ENCODE measurements around the gene MLEC.

Gene MLEC

GRCh38 chr12:120677765-120678473, 9.0 kb upstream of the MLEC start:
- H3K4me3 Mint-ChIP-seq, result no peak overlapping the region
- no peak overlapping the region for H3K27ac Mint-ChIP-seq
- no peaks in the 10 kb centered on the region for H3K36me3 Mint-ChIP-seq
- H3K4me1 Mint-ChIP-seq (ENCODE audit: low read depth), result peaks cover 2% of the 10 kb centered on the region
- no peaks in the 10 kb centered on the region for H3K9me3 Mint-ChIP-seq (ENCODE audit: low read depth)
- H3K27me3 Mint-ChIP-seq, result peaks cover 4% of the 10 kb centered on the region

GRCh38 chr12:120678572-120678971, 8.4 kb upstream of the MLEC start:
- Mint-ChIP-seq H3K4me3 (no peak overlapping the region), H3K4me1 (ENCODE audit: low read depth) (peaks cover 2% of the 10 kb centered on the region), H3K27ac (no peak overlapping the region), H3K27me3 (peaks cover 4% of the 10 kb centered on the region), H3K9me3 (ENCODE audit: low read depth) (no peaks in the 10 kb centered on the region), H3K36me3 (no peaks in the 10 kb centered on the region)

DNA sequence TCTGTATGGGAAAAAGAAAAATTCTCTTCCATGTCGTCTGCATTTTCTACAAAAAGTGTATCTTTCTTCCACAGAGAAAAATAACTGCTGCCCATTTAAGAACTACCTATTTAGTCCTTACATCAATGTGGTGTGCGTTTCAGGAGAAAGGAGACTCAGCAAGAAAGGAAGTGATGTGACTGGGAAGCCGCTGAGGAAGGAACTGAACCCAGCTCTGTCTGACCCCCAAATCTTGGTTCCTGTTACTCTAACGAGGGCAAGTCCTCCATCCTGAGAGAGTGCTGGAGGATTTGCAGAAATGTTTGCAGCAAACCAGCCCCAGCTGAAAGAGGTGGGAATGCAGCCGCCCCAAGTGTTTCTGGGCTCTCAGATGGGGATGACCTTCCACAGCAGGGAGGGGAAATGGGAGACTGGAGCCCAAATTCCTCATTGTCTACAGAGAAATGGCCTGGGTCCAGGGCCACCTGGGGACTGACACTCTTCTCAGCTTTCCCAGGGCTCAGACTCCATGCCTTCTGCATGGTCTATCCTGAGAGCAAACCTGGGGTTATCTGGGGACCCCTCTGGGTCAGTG, 6.7 kb upstream of the MLEC start:
- no peak overlapping the region for H3K4me3 Mint-ChIP-seq
- no peaks in the 10 kb centered on the region for H3K36me3 Mint-ChIP-seq
- peaks cover 2% of the 10 kb centered on the region for H3K4me1 Mint-ChIP-seq (ENCODE audit: low read depth)
- H3K9me3 Mint-ChIP-seq (ENCODE audit: low read depth), result no peaks in the 10 kb centered on the region
- H3K27ac Mint-ChIP-seq, result no peak overlapping the region
- H3K27me3 Mint-ChIP-seq, result peaks cover 3% of the 10 kb centered on the region

- peaks cover 17% of the 10 kb centered on the region for H3K4me1 Mint-ChIP-seq (ENCODE audit: low read depth)
- peak overlapping the region; percentile 35 for H3K4me3 Mint-ChIP-seq
- H3K27ac Mint-ChIP-seq, result no peak overlapping the region
- no peaks in the 10 kb centered on the region for H3K36me3 Mint-ChIP-seq
- no peaks in the 10 kb centered on the region for H3K27me3 Mint-ChIP-seq
- no peaks in the 10 kb centered on the region for H3K9me3 Mint-ChIP-seq (ENCODE audit: low read depth)
Measured at GRCh38 chr12:120684523-120684932, 2.4 kb upstream of the MLEC start.

DNA sequence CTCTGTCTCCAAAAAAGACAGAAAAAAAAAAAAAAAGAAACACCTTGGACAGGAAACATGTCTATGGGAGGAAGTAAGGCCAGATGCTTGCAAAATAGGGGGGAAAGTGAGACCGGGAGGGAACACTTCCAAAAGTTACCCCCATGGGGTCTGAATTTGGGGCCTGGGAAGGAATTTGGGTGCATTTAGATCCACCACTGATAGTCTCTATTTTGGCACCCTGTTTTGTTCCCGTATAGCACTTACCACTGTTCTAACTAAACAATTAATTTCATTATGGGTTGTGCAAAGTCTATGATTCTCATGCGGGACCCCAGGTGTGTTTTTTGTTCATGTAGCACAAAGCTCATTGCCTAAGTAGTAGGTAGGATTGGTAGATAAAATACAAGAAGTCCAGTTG, 1.4 kb upstream of the MLEC start:
- Mint-ChIP-seq H3K4me1 (ENCODE audit: low read depth) (peaks cover 25% of the 10 kb centered on the region), H3K36me3 (no peaks in the 10 kb centered on the region), H3K4me3 (peak overlapping the region; percentile 77), H3K27ac (no peak overlapping the region), H3K9me3 (ENCODE audit: low read depth) (no peaks in the 10 kb centered on the region), H3K27me3 (no peaks in the 10 kb centered on the region)

GRCh38 chr12:120686151-120686689, 729 bp upstream of the MLEC start:
- Mint-ChIP-seq H3K36me3 (no peaks in the 10 kb centered on the region), H3K4me1 (ENCODE audit: low read depth) (peaks cover 31% of the 10 kb centered on the region), H3K9me3 (ENCODE audit: low read depth) (no peaks in the 10 kb centered on the region), H3K27me3 (no peaks in the 10 kb centered on the region), H3K27ac (peak overlapping the region; percentile 91), H3K4me3 (peak overlapping the region; percentile 91)

DNA sequence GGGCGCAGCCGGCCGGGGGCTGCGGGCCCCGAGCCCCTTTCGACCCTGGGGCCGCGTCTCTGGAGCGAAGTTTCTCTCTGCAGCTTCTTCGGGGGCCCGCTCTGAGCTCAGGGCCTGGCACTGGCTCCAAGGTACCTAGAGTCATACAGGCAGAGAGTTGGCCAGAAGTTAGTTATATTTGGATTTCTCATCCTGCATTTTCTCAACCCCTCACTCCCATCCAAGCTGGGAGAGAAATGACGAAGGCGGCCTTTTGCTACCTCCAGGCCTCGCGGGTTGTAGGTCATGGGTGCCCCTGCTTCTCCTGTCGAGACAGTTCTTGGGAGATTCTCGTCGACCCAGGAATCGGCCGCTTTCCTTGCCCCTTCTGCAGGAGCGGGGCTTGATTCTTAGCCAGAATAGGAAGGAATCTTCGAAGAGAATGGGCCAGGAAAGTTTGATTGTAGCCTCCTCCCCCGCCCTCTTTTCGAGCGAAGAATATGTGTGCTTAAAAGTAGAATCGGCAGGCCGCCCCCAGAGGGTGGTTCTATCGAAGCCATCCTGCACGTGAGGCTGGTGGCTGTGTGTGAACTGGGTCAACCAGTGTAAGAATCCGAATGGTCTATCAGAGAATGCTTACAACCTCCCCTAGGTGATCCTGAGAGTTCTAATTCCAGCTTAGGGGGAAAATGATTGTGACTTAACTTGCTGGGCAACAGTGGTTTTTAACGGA, 785 bp downstream of the MLEC start:
- H3K27ac Mint-ChIP-seq, result peak overlapping the region; percentile 37
- H3K4me3 Mint-ChIP-seq, result peak overlapping the region; percentile 96
- no peaks in the 10 kb centered on the region for H3K9me3 Mint-ChIP-seq (ENCODE audit: low read depth)
- H3K36me3 Mint-ChIP-seq, result peaks cover 2% of the 10 kb centered on the region
- H3K27me3 Mint-ChIP-seq, result no peaks in the 10 kb centered on the region
- peaks cover 45% of the 10 kb centered on the region for H3K4me1 Mint-ChIP-seq (ENCODE audit: low read depth)

DNA sequence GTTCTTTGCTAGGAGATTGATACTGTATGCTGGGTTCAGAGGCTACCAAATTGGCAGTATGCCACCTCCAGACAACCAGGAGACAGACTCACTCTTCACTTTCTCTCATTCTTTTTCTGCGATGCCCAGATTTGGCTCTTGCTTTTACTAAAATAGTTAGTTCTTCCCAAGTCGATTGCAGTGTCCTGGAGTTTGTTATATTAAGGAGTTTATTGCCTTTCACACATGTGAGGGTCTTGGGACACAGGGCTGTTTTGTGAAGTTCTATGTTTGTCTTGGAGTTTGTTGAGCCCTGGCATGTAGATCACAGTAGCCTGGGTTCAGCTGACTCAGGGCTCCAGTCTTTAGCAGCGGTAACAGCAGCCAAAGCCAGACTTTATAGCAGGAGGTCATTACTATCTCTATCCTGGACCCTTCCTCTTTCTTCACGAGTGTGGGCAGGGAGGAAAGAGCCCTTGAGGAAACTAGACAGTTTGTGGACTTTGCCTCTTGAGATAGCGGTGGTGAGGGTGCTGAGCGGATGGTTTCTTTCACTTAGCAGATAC, 1.6 kb downstream of the MLEC start:
- peaks cover 50% of the 10 kb centered on the region for H3K4me1 Mint-ChIP-seq (ENCODE audit: low read depth)
- H3K27ac Mint-ChIP-seq, result peak overlapping the region; percentile 84
- H3K27me3 Mint-ChIP-seq, result no peaks in the 10 kb centered on the region
- no peaks in the 10 kb centered on the region for H3K9me3 Mint-ChIP-seq (ENCODE audit: low read depth)
- peak overlapping the region; percentile 96 for H3K4me3 Mint-ChIP-seq
- H3K36me3 Mint-ChIP-seq, result peaks cover 2% of the 10 kb centered on the region

DNA sequence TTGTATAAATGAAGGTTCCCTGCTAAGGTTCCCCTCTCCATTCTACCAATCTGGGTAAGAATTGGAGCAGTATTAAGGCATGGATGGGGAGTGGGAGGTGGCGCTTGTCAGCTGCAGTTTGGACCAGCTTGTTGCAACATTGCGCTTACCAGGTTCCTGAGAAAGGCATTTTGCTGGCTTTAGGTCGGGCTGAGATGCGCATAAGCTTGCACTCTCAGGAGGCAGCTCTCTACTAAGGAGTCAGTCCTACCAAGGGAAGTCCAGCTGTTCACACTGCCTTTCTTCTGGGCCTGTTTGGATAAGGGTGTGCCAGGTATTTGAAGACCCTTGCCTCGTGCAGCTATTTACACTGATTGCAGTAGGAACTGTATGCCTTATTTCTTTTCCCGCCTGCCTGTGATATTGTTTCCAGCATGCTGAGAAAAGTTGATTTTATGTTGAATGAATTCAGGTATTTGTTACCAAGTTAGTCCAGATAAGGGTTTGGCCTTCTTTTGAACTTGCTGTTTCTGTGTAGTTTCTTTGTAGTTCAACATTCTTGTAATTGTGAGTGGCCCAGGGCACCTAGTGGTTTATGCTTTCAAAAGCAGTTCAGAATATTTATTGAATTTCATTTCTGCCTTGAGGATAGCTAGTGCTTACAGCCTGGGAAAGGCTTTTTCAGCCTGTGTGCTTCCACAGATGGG, 2.6 kb downstream of the MLEC start:
- Mint-ChIP-seq H3K27ac (no peak overlapping the region), H3K27me3 (no peaks in the 10 kb centered on the region), H3K4me3 (peak overlapping the region; percentile 96), H3K4me1 (ENCODE audit: low read depth) (peaks cover 52% of the 10 kb centered on the region), H3K9me3 (ENCODE audit: low read depth) (no peaks in the 10 kb centered on the region), H3K36me3 (peaks cover 3% of the 10 kb centered on the region)

DNA sequence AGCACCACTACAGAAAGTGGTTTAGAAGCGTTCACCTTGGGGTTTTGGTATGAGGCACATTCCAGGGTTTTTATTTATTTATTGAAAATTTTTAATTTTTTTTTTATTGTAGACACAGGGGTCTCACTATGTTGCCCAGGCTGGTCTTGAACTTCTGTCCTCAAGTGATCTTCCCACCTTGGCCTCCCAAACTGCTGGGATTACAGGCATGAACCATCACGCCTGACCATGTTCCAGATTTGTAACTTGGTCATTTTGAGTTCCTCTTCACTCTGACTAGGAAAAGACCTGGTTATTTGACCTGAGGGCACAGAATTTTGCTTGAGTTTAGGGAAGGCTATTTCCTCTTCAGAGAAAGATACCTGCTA, 3.1 kb downstream of the MLEC start:
- H3K4me3 Mint-ChIP-seq, result no peak overlapping the region
- peaks cover 52% of the 10 kb centered on the region for H3K4me1 Mint-ChIP-seq (ENCODE audit: low read depth)
- peaks cover 8% of the 10 kb centered on the region for H3K36me3 Mint-ChIP-seq
- H3K9me3 Mint-ChIP-seq (ENCODE audit: low read depth), result no peaks in the 10 kb centered on the region
- H3K27ac Mint-ChIP-seq, result no peak overlapping the region
- H3K27me3 Mint-ChIP-seq, result no peaks in the 10 kb centered on the region

DNA sequence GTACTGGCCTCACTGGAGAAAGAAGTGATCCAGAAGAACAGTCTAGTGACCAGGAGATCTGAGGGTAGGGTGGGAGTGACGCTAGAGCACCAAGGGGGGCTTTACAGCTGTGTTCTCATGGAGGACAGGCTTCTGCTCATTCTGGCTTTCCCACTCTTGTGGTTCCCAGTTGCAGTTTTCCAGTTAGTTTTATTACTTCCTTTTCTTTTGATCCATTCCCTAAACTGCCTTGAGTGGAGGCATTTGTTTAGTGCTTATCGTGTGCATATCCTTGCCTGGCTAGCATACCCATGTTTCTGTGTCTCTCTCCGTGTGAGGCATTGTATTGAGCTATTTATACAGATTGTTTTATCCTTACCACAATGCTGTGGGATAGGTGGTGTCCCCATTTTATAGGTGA, 4.0 kb downstream of the MLEC start:
- H3K36me3 Mint-ChIP-seq, result peaks cover 9% of the 10 kb centered on the region
- peaks cover 52% of the 10 kb centered on the region for H3K4me1 Mint-ChIP-seq (ENCODE audit: low read depth)
- H3K9me3 Mint-ChIP-seq (ENCODE audit: low read depth), result no peaks in the 10 kb centered on the region
- H3K4me3 Mint-ChIP-seq, result no peak overlapping the region
- H3K27ac Mint-ChIP-seq, result no peak overlapping the region
- H3K27me3 Mint-ChIP-seq, result no peaks in the 10 kb centered on the region

DNA sequence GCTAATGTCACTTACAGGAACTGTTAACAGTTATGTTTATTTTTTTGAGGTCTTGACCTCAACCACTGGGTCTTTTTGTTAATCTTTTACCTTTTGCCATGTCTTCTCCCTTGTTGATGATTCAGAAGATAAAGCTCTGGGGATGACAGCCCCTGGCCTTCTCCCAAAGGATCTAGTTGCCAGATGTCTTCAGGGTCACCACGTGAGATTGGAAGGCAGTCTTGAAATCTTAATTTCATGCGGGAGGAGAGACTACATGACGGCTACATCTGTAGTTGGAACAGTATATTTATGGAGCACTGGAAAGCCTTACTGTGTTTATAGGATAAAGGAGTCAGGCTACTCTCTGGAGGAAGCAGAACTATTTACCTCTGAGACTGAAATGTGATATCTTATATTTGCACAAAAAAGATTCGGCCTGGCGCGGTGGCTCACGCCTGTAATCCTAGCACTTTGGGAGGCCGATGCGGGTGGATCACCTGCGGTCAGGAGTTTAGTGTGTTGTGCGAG, 5.6 kb downstream of the MLEC start:
- no peak overlapping the region for H3K4me3 Mint-ChIP-seq

GRCh38 chr12:120693848-120694247, 6.9 kb downstream of the MLEC start:
- Mint-ChIP-seq H3K36me3 (peaks cover 12% of the 10 kb centered on the region), H3K27ac (no peak overlapping the region), H3K27me3 (no peaks in the 10 kb centered on the region), H3K4me3 (no peak overlapping the region), H3K4me1 (ENCODE audit: low read depth) (peaks cover 42% of the 10 kb centered on the region), H3K9me3 (ENCODE audit: low read depth) (no peaks in the 10 kb centered on the region)

More for the DNA sequence above, 5.6 kb downstream of the MLEC start:
- Mint-ChIP-seq H3K36me3 (peaks cover 12% of the 10 kb centered on the region), H3K27me3 (no peaks in the 10 kb centered on the region), H3K4me1 (ENCODE audit: low read depth) (peaks cover 52% of the 10 kb centered on the region), H3K27ac (no peak overlapping the region), H3K9me3 (ENCODE audit: low read depth) (no peaks in the 10 kb centered on the region)

DNA sequence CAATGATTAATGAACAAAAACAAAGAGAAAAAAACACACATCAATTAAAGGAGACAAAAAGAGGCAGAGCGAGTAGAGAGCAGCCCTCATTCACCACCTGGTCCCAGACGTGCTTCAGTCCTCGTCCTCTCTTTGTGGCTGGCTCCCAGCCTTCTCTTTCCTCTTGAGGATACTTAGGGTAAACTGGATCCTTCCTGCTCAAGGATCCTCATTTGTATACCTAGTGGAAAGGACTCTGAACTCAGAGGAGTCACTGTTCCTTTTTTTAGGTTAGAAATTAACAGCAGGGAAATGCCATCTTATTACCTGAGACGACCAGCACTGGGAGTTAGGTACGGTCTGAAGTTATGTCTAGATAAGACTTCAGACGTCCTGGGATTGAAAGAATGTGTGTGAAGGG, 9.7 kb downstream of the MLEC start:
- peaks cover 15% of the 10 kb centered on the region for H3K36me3 Mint-ChIP-seq
- H3K27me3 Mint-ChIP-seq, result no peaks in the 10 kb centered on the region
- peaks cover 16% of the 10 kb centered on the region for H3K4me1 Mint-ChIP-seq (ENCODE audit: low read depth)
- no peaks in the 10 kb centered on the region for H3K9me3 Mint-ChIP-seq (ENCODE audit: low read depth)
- no peak overlapping the region for H3K4me3 Mint-ChIP-seq
- no peak overlapping the region for H3K27ac Mint-ChIP-seq

All from activated naive CD8-positive, alpha-beta T cell (primary cell).